Adipose tissue (tissue), 3 donors: Measurements from ENCODE around the gene GJD3. TPM values are rescaled to one million over a fixed set of nuclear protein-coding genes. Genes with fewer than 3 reads are reported as not detected.
"Not testable (repeated sequence)": the region's sequence is repeated elsewhere in the genome, so short reads cannot be mapped to it uniquely, and the experiment has no call there.

Experiments used
- H3K27ac ChIP-seq: one replicate; pipeline ENCODE4 v1.5.1; 2013; ENCODE audit warnings: low read depth, low read length
- WGBS, 3 donors: extraction: QIAGEN DNeasy Blood & Tissue Kit; methylation state at CpG; one replicate each; pipeline ENCODE4 v1.1.7; 2013; 5-methylcytosine and 5-hydroxymethylcytosine counted together
- polyA plus RNA-seq, 3 donors: library from polyadenylated mRNA; stranded (reverse); fragments of 200-250 nt; gene quantifications; one replicate each; pipeline ENCODE4 v1.2.3, GENCODE V29; 2013
- donor health status: healthy with polysubstance abuse.
- donor health status: Bipolar disorder and iron deficiency.
- donor health status: healthy.

The GJD3 gene
- polyA plus RNA-seq, result 1 to 10 TPM in 1 of 3 donors, under 1 TPM in 1, not detected in 1; 0.78 to 1.0 TPM

DNA sequence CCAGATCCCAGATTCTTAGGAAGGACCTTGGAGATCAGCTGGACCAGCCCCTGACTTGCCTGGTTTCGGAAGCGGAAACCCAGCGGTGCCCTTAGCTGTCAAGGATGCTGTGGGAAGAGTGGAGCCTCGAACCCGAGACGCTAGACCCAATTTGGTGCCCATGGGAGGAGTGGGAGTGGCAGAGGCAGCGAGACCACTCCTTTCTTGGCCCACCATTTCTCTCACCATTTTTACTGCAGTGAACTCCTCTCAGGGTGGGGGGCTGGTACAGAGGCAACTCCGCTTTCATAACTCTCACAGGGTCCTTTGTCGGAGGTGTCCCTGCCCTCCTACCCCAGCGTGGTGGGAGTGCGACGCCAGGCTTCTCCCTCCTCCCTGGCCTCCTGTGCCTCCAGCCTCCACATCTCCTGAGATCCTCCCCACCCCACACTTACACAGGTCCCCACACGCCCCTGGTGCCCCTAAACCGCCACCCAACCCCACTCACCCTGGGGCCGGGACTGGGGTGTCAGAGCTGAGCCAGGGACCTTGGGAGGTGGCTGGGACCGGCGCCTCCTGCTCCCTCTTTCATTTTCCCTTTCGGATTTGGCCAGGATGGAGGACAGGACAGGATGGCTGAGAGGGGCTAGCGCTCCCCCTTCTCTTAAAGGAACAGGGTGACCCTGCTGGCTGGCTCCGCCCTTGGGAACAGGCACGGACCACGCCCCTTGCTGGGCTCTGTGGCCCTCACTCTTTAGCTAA, at the start of gene GJD3:
Gene GJD3 (minus strand): TSS at position 617 of the 741 bp plus-strand sequence. CDS start 922 bp downstream, outside the sequence.
- 58 to 66% (median 59%) methylated on average over 22 of the region's 22 CpGs for WGBS, 3 donors
- H3K27ac ChIP-seq, result no peak within 1 kb of the TSS

GRCh38 chr17:40414312-40414711, 49.8 kb upstream of the GJD3 start:
- H3K27ac ChIP-seq, result not testable (repeated sequence)
- WGBS, 3 donors, result 92 to 95% (median 93%) methylated on average over 4 of the region's 4 CpGs

DNA sequence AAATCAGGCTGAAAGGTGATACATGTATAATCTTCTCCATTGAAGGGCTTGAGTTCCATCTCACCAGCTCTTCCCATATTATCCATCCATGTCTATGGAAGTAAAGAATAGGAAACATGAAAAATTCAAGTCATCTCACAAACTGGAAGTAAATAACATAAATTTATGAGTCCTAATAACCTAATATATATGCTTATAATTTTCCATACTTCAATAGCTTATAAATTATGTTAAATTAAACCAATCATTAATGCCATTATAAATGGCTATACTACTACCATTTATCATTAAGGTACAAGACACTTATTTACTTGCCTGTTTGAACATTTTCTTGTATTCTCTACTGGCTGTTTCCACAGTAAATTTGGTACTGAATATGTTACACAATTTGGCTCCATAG, 48.3 kb upstream of the GJD3 start:
- H3K27ac ChIP-seq, result no peak overlapping the region

DNA sequence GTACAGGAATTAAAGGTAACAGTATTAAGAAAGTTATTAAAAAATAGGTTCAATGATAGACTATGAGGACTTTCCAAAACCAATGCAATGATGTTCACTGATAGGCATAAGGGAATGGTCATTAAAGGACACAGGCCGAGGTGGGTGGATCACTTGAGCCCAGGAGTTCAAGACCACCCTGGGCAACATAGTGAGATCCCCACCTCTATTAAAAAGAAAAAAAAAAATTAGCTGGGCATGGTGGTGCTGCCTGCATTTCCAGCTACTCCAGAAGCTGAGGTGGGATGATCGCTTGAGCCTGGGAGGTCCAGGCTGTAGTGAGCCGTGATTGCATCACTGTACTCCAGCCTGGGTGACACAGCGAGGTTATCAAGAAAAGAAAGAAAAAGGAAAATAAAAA, 47.3 kb upstream of the GJD3 start:
- 93 to 96% (median 95%) methylated on average over 4 of the region's 4 CpGs for WGBS, 3 donors
- H3K27ac ChIP-seq, result no peak overlapping the region

GRCh38 chr17:40410082-40410481, 45.5 kb upstream of the GJD3 start:
- WGBS, 3 donors, result 85 to 100% (median 93%) methylated on average over 1 of the region's 1 CpG
- no peak overlapping the region for H3K27ac ChIP-seq

GRCh38 chr17:40409540-40409939, 45.0 kb upstream of the GJD3 start:
- H3K27ac ChIP-seq, result not testable (repeated sequence)
- 94 to 96% (median 96%) methylated on average over 4 of the region's 4 CpGs for WGBS, 3 donors

DNA sequence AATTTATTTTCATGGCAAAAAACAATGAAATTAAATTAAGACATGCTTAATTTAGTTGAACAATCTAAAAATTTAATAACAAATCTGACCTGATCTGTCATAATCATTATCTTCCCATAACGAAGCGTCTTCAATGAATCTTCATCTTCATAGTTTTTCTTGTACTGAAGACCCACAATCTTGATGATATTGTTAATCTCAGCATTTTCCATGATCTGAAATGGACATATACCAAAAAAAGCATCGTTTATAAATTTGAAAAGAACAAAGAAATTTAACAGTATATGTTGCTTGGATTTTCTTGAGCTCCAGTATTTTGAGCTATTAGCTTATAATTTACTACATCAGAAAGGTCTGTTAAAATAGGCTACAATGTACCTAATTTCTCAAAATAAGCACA, 42.9 kb upstream of the GJD3 start:
- WGBS, 3 donors, result 95 to 98% (median 97%) methylated on average over 3 of the region's 3 CpGs
- no peak overlapping the region for H3K27ac ChIP-seq

DNA sequence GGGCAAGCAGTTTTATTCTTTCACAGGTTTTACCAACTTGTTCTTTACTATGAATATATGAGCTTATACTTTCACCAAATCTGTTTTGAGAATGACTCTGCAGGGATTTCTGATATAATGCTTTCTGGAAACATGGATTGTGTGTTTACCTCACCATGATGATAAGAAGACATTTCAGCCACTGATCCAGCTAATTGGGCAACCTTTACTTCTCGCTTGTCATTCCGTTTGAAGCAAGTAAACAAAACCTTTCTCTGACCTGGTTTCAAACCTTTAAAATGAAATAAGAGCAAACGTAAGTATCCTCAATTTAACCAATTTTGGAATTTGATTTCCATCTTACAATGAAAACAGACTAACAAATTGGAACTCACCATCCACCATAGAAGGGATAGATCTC, 39.5 kb upstream of the GJD3 start:
- no peak overlapping the region for H3K27ac ChIP-seq
- WGBS, 3 donors, result 59 to 94% (median 84%) methylated on average over 3 of the region's 3 CpGs

DNA sequence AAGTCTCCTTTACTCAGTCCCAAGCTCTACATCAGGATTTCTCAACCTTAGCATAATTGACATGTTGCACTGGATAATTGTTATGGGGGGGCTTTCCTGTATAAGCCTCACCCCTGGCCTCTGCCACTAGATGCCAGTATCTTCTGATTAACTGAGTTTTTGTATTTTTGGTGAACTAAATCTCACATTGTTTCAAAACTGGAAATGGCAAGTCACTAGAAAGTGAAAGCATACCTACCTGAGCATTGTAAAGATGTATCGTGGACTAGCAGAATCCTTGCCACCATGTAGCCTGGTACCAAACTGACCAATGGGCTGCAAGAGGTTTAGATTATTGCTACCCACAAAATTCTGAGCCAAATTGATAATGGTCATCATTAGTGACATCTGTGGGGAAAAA, 38.1 kb upstream of the GJD3 start:
- 90 to 94% (median 91%) methylated on average over 1 of the region's 1 CpG for WGBS, 3 donors
- H3K27ac ChIP-seq, result no peak overlapping the region

DNA sequence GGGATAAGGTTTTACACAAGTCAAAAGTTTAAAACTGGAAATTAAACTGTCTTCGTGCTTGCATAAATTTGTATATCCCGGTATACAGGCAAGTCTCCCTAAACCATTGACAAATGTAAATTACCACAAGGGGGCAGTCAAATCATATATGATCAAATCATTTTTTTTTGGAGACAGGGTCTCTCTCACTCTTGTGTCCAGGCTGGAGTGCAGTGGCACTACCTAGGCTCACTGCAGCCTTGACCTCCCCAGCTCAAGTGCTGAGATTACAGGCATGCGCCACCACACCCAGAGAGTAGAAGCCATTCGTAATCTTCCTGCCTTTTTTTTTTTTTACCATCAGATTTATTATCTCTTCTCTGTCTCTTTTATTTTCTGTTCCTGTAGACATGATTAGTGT, 34.6 kb upstream of the GJD3 start:
- 54 to 56% (median 55%) methylated on average over 4 of the region's 4 CpGs for WGBS, 3 donors
- no peak overlapping the region for H3K27ac ChIP-seq

DNA sequence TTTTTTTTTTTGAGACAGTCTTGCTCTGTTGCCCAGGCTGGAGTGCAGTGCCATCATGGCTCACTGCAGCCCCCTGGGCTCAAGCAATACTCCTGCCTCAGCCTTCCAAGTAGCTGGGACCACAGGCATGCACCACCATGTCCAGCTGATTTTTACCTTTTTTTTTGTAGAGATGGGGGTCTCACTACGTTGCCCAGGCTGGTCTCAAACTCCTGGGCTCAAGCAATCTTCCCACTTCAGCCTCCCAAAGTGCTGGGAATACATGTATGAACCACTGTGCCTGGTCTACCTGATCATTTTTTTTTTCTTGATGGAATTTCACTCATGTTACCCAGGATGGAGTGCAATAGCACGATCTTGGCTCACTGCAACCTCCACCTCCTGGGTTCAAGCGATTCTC, 22.0 kb upstream of the GJD3 start:
- H3K27ac ChIP-seq, result not testable (repeated sequence)
- 96 to 98% (median 97%) methylated on average over 3 of the region's 3 CpGs for WGBS, 3 donors

DNA sequence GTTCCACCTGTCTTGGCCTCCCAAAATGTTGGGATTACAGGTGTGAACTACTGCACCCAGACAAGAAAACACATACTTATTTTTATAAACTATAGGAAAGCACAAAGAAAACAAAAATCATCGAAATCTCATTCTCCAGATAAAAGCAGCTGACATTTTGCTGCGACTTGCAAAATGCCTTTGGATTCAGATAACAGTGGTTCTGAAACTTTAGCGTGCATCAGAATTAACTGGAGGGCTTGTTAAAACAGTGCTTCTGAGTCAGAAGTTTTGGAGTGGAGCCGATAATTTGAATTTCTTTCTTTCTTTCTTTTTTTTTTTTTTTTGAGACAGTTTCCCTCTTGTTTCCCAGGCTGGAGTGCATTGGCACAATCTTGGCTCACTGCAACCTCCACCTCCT, 17.7 kb upstream of the GJD3 start:
- no peak overlapping the region for H3K27ac ChIP-seq
- WGBS, 3 donors, result 89 to 94% (median 91%) methylated on average over 4 of the region's 4 CpGs

GRCh38 chr17:40378966-40379365, 14.4 kb upstream of the GJD3 start:
- WGBS, 3 donors, result 81 to 91% (median 87%) methylated on average over 7 of the region's 7 CpGs

DNA sequence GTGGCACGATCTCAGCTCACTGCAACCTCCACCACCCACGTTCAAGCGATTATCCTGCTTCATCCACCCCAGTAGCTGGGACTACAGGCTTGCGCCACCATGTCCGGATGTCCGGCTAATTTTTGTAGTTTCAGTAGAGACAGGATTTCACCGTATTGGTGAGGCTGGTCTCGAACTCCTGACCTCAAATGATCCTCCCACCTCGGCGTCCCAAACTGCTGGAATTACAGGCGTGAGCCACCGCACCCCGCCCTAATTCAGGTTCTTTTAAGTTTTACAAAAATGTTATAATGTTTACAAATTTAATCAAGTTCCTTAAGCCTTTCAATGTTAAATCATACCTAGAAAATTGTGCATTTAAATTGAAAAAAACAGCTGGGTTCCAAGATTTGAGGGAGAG, 13.3 kb upstream of the GJD3 start:
- WGBS, 3 donors, result 83 to 89% (median 88%) methylated on average over 13 of the region's 13 CpGs
- no peak overlapping the region for H3K27ac ChIP-seq

More at GRCh38 chr17:40378966-40379365, 14.4 kb upstream of the GJD3 start:
- no peak overlapping the region for H3K27ac ChIP-seq

GRCh38 chr17:40376541-40376940, 12.0 kb upstream of the GJD3 start:
- not testable (repeated sequence) for H3K27ac ChIP-seq
- WGBS, 3 donors, result 78 to 84% (median 82%) methylated on average over 6 of the region's 6 CpGs

- 81 to 87% (median 83%) methylated on average over 18 to 21 of the region's 21 CpGs for WGBS, 3 donors
Observed at GRCh38 chr17:40375786-40376185, 11.2 kb upstream of the GJD3 start.

GRCh38 chr17:40374821-40375498, 10.4 kb upstream of the GJD3 start:
- H3K27ac ChIP-seq, result no peak overlapping the region
- WGBS, 3 donors, result 81 to 90% (median 89%) methylated on average over 14 of the region's 14 CpGs

More at GRCh38 chr17:40375786-40376185, 11.2 kb upstream of the GJD3 start:
- not testable (repeated sequence) for H3K27ac ChIP-seq

GRCh38 chr17:40373999-40374398, 9.5 kb upstream of the GJD3 start:
- 81 to 84% (median 83%) methylated on average over 8 of the region's 8 CpGs for WGBS, 3 donors
- no peak overlapping the region for H3K27ac ChIP-seq

GRCh38 chr17:40373324-40373723, 8.8 kb upstream of the GJD3 start:
- WGBS, 3 donors, result 68 to 83% (median 74%) methylated on average over 4 of the region's 4 CpGs
- H3K27ac ChIP-seq, result no peak overlapping the region

- not testable (repeated sequence) for H3K27ac ChIP-seq
- 52 to 59% (median 58%) methylated on average over 4 of the region's 4 CpGs for WGBS, 3 donors
Observed at GRCh38 chr17:40372644-40373043, 8.1 kb upstream of the GJD3 start.
